HG03460 (cell line): ENCODE measurements around the gene DAB2IP.

ENCODE experiments used
- ATAC-seq: cut with Tn5 transposase; IDR thresholded peaks from one replicate; pipeline ENCODE4 v1.9.1; 2021; ENCODE audit not compliant: unreplicated experiment

Gene DAB2IP

DNA sequence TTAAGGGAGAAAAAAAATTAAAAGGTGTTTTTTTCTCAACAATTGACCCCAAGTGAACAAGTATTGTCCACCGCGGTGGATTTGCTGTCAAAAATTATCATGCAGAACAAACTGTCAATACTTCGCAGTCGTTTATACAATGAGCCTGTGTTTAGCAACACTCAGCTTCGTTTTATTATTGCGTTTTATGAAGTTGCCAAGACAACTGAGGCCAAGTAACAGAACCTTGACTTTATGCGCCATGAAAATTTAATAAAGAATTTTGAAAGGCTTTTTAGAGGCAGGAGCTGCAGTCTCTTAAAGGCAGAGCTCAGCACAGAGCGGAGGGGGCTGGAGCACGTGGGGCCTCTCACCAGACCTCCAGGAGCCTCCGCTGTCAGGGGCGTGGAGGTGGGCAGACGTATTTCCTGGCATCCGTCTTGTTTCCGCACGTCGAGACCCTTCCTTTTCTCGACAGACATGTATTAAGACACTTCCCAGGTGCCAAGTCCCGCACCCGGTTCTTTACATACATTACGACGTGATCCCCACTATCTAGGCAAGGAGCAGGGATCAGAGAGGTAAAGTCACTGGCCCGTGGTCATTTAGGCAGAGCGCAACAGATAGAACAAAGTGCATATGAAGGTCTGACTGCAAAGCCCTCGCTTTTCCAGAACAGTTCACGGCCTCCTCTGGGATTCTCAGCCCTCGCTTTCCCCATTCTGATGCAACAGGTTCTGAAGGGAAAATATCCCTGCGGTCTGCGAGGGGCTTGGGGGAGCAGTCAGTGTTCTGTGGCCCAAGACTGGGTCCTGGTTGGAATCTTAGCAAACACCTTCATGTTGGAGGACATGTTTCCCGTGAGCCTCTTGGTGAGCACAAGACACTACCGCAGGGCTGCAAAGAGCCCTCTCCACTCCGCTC, 164.4 kb downstream of the DAB2IP start:
- ATAC-seq, result no peak

DNA sequence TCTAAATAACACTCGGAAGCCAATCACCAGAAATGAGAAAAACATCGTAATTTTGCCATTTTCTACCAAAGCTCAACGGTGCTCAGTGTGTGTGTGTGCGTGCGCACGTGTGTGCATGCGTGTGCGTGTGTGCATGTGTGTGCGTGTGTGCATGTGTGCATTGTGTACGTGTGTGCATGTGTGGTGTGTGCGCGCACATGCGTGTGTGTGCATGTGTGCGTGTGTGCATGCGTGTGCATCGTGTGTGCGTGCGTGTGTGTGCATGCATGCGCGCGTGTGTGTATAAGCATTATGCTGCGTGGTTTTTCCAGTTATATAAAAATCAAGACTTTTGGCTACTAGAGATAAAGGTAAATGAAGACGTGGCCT, 165.0 kb downstream of the DAB2IP start:
- ATAC-seq, result no peak

DNA sequence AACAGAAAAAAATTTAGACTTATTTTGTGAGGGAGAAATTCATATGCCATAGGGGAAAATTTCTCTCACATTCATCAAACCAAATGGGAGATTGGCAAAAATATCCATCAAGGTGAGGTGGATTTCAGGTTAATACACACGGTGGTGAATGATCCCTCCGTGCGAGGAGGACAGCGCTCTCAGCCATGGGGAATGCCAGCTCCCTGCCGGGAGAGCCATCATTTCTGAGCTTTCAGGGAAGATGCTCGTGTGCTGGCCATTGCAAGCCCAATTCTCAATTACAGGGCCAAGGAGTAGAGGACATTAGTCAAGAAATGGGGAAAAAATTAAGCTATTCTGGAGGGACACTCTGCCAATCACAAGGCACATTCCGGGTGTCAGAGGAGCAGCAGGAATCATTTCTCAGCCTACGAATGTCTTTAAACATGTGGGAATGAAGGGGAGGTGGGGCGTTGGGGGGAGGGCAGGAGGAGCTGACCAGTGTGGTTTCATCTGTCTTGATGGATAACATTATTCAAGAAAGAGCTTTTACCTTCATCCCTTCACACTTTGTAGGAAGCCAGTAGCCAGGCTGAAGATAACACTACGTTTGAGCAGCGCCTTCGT, 165.5 kb downstream of the DAB2IP start:
- ATAC-seq, result no peak

DNA sequence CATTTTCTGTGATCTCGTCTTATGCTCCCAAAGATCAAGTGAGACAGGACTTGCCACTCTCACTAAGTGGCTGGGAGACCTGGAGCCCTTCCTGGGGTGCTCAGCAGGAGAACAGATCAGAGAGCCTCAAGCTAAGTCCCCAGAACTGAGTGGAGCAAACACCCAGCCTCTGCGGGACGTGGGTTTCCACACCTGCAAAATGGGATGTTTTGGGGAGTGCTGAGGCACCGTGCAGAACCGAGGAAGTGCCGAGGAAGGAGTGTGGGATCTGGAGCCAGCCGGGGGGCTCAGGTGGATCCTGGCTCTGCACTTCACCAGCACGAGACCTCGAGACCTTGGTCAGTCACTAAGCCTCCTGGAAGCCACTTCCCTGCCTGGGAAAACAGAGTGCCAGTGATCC, 166.0 kb downstream of the DAB2IP start:
- no peak for ATAC-seq

DNA sequence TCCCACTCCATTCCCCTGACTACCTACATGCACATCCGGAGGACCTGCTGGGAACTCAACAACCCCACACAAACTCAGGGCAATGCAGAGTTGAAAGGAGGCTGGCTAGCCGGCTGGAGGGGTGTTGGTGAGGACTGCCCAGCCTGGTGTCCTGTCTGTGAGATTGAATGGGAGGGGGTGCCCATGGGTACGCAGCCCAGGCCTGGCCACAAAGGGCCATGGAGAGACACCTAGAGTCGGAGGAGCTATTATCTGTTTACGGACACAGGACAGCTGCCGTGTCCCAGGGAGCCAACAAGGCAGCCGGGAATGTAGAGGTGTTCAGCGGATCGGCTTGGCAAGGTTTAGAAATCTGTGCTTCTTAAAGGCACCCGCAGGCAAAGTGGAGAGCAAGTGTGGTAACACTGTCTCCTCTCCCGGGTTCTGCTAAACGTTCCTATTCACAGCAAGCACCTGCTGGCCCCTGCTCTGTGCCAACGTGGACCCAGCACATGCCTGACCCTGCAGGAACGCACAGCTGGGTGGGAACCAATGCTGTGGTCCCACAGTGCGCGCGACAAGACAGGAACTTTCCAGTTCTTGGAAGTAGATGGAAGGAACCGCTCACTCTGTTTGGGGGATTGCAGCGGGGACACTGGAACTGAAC, 166.7 kb downstream of the DAB2IP start:
- ATAC-seq, result no peak

DNA sequence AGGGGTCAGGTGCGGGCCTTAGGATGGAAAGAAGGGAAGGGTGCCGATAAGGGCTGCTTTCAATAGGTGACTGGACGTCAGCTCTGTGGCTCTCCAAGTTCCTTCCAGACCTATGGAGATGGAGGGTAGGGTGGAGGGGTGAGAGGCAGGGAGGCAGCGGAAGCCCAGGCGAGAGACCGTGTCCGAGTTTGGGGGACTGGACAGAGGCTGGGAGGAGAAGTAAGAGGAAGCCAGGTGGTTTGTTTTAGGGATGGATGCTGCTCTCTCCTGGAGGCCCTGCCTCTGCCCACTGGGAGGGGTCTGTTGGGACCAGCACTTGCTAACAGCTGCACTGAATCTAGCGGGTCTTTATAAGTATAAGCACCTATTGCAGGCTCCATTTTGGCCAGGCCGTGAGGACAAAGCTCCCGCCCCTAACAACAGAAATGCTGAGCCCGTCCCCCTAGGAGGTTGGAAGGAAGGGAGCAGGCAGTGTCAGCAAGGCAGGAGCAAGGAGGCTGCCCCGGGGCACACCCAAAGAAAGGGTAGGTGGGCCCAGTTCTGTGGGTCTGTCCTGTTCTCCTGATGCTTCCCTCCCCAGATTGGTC, 167.5 kb downstream of the DAB2IP start:
- no peak for ATAC-seq

DNA sequence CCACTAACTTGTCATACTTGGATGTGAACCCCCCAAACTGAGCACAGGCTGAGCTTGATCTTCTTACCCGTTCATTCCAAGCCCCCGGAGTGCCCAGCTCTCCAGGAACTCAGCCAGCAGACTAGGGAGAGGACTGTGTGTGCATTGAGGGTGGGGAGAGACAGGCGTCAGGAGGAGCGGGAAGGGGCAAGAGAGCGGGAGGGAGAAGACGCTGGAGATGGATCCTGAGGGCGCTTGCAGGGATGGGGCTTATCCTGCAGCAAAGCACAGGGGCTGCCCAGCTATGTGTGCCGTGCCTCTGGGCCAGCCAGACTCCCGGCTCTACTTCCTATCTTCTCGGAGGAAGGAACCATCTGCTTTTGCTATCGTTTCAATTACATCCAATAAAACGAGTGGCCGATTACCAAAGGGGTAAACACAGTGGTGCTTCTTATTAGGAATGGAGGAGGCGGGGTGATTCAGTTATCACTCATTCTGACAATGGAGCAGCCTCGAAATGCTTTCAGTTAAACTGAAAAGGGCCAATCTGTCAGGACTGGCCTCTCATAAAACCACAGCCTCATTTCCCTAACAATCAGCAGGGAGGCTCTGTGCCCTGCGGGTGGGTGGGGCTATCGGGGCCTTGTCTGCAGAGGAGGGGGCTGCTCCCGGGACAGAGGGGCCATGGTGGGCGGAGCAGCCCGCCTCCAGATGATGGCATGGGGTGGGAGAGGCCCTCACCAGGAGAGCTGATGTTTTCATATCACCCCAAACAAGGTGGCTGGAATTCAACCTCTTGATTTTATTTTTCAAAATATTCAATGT, 168.2 kb downstream of the DAB2IP start:
- ATAC-seq, result no peak

DNA sequence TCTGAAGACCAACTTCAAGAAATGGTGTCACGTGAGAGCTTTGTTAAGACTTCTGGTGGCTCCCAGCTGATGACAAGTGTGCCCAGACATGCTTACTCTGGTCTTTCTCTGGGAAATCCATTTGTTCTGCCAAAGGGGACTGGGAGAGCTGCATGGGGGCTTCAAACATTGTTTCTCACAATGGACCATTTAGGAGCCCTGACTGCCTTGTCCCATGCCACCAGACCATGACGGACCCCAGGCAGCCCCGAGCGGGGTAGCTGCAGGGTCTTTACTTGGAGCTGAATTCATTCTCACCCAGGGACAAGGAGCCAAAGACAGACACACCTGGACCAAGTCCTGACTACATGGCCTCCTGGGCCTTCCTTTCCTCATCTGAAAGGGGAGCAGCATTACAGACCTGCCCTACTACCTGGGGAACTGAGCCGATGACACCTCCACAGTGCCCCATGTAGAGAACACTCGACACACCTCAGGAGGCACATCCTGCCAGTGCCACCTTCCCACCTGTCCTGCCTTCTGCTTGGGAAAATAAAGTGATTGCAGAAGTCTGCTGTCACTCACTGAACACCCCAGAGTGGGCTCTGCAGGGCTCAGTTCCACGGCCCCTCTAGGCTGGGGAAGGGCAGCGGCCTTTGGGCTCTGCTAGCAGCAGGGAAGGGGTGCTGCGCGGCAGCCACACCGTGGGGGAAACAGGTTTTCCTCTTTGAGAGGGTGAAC, 169.0 kb downstream of the DAB2IP start:
- ATAC-seq, result no peak

DNA sequence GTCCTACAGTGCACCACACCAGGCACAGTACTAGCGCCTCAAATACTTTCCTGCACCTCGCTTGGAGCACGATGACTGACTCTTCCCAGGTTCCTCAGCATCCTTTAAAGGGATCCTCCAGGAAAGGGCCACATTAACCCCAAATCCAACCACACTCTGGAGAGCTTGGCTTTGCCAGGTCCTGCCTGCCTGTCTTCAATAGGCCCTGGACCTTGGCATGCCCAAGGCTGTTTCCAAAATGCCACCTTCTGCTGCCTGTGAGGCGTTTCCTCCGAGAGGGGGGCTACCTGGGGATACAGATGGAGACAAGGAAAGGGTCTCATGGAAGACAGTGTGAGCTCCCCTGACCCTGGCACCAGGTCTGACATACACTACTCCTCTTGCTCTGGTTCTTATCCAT, 169.9 kb downstream of the DAB2IP start:
- ATAC-seq, result no peak

DNA sequence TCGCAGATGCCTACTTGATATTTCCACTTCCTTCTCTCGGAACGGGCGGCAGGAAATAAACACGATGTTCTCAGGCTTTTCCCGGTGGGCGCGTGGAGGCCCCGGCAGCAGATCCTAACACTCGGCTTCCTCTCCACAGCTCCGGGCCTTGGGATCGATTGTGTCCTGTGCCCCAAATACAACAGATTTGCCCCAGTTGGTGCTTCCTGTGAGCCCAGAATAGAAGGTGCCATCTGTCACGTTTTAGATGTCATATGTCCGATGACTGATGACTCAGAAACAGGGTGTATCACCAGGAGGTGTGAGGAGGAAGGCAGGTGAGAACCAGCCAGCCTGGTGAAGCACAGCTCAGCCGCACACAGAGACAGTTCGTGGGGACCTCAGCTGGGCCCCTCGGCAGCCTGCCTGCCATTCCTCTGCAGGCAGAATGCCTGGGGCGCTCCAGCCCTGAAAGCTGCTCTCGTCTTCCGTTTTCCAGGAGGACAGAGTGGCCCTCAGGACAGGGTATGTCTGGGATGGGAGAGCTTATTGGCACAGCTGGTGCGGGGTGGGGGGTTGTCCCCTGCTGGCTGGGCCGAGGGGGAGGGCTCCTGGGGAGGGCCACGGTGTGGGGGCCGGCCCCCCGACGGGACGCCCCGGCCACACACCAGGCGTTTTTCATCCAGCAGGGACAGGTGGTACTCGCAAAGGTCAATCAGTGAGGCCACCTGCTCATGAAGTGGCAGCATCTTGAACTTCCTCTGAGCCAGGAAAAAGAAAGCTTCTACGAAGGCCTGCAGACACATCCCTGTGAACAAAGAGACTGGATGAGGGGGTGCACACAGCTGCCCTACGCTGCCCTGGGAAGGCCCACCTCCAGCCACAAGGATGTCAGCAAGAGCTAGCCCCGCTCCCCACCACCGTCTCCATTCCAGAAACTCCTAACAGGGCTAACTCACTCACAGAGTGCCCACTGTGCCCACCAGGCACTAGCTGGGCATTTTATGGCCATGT, 171.0 kb downstream of the DAB2IP start:
- ATAC-seq, result no peak

DNA sequence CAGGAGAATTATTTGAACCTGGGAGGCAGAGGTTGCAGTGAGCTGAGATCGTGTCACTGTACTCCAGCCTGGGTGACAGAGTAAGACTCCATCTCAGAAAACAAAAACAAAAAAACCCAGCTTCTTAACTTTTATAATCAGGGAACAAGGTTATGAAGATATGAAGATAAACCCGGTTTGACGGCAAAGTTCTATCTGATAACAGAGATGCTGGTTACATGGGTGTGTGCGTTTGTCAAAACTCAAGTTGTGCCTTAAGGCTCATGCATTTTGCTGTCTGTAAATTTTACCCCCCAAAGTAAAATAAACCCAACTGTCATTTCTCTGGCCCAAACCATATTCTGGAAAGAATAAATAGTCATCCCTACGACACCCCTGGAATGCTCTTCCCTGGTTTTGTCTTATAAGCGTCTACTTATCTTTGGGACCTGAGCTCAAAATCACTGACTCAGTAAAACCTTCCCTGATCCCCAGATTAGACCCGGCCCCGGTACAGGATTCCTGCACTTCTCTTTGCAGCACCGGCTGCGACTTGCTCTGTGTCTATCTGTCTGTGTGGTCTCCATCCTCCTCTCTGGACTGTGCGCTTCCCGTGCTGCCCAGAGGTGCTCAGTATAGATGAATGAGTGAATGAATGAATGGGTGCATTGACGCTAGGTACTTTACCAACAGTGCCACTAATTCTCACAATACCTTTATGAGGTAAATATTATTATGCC, 172.2 kb downstream of the DAB2IP start:
- no peak for ATAC-seq

DNA sequence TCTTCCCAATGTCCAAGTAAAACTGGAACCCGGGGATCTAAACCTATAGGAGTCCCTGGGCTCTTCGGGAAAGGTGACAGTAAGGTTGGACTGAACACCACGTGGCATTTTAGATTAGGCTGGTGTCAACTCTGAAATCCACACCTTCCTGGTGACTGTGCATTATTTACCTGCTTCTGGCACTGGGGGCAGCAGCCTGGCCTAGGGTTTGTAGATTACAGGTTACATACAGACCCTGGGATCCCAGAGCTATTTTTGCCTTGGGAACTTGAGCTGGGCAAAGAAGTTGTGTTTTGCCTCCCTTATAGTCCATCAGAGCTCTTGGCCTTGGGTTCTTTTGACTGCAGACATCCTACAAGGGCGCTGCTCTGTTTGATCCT, 173.2 kb downstream of the DAB2IP start:
- no peak for ATAC-seq

DNA sequence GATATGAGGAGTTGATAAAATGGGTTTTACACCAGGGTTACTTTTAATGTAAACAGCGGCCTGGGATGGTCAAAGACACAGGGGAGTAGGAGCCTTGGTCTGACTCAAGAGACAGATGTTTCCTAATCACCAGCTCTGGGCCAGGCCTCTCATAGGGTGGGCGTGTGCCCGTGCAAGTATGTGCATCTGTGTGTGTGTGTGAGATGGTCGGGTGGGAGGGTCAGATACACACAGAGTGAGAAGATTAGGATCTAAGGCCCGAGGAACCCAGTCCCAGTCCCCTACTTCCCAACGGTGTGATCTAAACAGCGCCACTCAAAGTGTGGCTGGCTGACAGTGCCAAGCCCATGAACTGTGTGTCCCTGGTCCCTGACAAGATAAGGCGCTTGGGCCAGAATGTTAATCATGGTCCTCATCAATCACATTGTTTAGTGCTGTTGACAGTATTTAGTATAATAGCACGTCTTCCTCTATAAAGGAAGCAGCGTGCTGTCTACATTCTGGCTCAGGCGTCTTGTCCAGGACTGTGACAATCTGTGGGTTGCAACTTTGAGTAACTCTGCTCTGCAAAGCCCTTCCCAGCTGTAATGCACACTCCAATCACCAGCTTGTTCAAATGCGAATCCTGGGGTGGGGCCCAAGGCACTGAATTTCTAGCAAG, 173.7 kb downstream of the DAB2IP start:
- ATAC-seq, result no peak

DNA sequence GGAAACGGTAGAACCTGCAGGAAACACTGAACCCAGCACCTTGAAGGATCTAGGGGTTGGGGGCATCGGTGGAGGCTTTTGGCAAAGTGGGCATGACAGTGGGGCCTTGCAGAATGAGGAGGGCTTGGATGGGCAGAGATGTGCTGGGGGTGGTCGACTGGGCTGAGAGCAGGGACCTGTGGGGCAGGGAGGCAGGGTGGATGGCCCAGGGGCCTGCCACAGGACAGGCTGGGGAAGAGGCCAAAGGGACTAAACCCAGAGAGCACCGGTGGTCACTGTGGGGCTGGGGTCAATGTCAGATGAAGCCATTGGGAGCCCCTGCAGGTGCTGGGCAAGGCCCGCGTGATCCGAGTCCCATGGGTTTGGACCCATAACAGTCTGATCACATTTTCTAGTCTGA, 175.3 kb downstream of the DAB2IP start:
- ATAC-seq, result no peak

DNA sequence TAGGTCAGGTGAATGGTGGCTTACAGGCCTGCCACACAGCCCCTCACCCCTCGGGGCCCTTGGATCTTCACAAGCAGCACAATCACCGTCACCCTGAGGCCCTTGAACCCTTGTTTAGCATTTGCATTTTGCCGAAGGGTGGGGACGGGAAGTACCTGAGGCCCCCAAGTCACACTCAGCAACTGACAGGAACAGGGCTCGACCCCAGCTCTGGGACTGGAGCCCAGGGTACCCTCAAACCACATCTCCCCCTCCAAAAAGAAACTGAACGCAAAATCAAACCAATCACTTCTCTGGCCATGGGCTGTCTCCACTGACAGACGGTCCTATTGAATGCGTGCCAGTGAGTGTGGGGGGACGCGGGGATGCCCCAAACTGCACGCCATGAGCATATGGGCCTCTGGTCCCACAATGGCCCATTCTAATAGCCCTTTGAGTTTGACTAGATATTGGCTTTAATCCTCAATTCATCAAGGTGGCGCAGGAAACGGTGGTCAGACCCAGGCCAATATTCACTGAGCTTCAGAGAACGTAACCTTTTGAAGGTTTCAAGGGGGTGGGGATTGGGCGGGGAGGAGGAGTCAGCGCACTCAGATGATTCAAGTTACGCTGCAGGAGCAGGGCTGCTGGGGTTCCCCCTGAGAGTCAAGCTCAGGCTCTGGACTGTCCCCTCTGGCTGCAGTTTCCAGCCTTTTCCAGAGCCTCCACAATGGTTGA, 176.0 kb downstream of the DAB2IP start:
- no peak for ATAC-seq

DNA sequence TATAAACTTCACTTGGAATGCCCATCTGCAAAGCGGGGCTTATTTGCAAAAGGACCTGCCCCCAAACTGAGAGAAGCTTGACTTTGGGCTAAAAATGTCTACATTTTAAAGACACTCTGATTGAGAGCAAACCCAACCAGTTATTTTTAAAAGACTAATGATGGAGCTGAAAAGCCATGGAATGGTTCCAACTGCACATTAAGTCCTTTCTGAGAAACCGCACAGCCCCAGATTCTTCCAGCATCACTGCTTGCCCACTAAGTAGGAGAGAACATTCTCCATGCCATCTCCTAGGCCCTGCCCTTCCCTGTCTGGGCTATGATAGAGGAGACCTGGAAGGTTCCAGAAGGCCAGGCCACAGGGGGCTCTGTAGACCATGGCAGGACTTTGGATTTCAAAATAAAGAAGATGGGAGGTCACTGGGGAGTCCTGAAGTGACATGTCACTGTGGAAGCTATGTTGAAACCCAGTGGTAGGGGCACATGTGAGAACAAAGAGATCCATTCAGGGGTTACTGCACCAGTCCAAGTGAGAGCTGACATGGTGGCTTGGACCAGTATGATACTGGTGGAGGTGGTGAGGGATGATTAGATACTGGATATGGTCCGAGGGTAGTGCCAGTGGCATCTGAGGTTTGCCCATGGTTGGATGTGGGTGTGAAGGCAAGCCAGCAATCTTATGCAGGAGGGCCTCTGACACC, 179.2 kb downstream of the DAB2IP start:
- ATAC-seq, result no peak

DNA sequence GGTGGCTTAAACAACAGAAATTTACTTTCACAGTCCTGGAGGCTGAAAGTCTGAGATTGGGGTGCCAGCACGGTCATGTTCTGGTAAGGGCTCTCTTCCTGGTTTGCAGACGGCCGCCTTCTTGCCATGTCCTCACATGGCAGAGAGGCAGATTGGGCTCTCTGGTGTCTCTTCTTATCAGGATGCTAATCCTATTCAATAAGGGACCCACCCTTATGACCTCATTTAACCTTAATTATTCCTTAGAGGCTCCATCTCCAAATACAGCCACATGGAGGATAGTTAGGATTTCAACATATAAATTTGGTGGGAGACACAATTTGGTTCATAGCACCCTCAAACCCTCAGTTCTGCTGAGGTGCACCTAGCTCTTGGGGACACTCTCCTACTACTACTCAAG, 180.4 kb downstream of the DAB2IP start:
- no peak for ATAC-seq
